Kidney epithelial cell (primary cell): Measurements from ENCODE around the gene GOLGA5. TPM values are rescaled to one million over a fixed set of nuclear protein-coding genes. Genes with fewer than 3 reads are reported as not detected.

Source experiments
- DNase-seq: peaks from one replicate; pipeline ENCODE4 v3.0.0-alpha.2; 2010; ENCODE audit warnings: low read depth
- H3K27me3 ChIP-seq: 2 replicates; pipeline ENCODE4 v1.6.0; 2011; ENCODE audit warnings: low read length; ENCODE audit not compliant: control insufficient read depth, insufficient read depth
- H3K36me3 ChIP-seq: 2 replicates; pipeline ENCODE4 v1.5.1; 2011; ENCODE audit warnings: low read length; ENCODE audit not compliant: control insufficient read depth, insufficient read depth
- H3K4me3 ChIP-seq: 2 replicates; pipeline ENCODE4 v1.5.1; 2011; ENCODE audit warnings: low read depth, mild to moderate bottlenecking, control low read depth, low read length
- CTCF ChIP-seq: IDR thresholded peaks from 2 replicates; pipeline ENCODE4 v1.5.1; 2011; ENCODE audit warnings: mild to moderate bottlenecking, moderate library complexity, low read length, control low read depth, inconsistent platforms; ENCODE audit not compliant: insufficient read depth, poor library complexity, severe bottlenecking
- total RNA-seq: library from RNA; depleted of rRNA; stranded (reverse); fragments of >200 nt; gene quantifications from 2 replicates; pipeline ENCODE4 v1.2.3, GENCODE V29; 2015

The GOLGA5 gene
- total RNA-seq, 1 donor from 2014 or later = 41.2 TPM

- H3K27me3 ChIP-seq = peaks cover 14% of the 10 kb centered on the region
- TF ChIP-seq CTCF = no peak
- H3K4me3 ChIP-seq = no peak overlapping the region
- DNase-seq = no peak
- H3K36me3 ChIP-seq = no peaks in the 10 kb centered on the region
These were observed 94.8 kb downstream of the GOLGA5 start for GRCh38 chr14:92888896-92889295.

Other genes starting within 250 kb of the GOLGA5 start
- gene LGMN, start 45.7 kb upstream of the GOLGA5 start, total RNA-seq = 56.9 and 70.0 TPM in 2 replicates
- not detected in 2 replicates for gene CHGA, start 128.8 kb downstream of the GOLGA5 start, total RNA-seq